Keratinocyte (primary cell): Measurements from ENCODE around the gene SNX6. TPM values are rescaled to one million over a fixed set of nuclear protein-coding genes. Genes with fewer than 3 reads are reported as not detected.
A peak's percentile ranks its signal among the peaks of the same experiment; 100 is the strongest.
"Not testable (repeated sequence)": the region's sequence is repeated elsewhere in the genome, so short reads cannot be mapped to it uniquely, and the experiment has no call there.

ENCODE experiments used
- DNase-seq: peaks from one replicate; pipeline ENCODE4 v3.0.0-alpha.2; 2011; ENCODE audit warnings: low read depth, missing footprints, low spot score
- FAIRE-seq: peaks from 2 replicates; lab custom pipeline; 2011; peaks lifted over from hg19 to GRCh38; lab: Jason Lieb, UNC
- H2AFZ ChIP-seq: 2 replicates; pipeline ENCODE4 v1.6.0; 2012; ENCODE audit warnings: low read length, control low read depth, inconsistent platforms; ENCODE audit not compliant: control insufficient read depth
- H3K27ac ChIP-seq: 2 replicates; pipeline ENCODE4 v1.5.1; 2011; ENCODE audit warnings: low read length; ENCODE audit not compliant: control insufficient read depth, insufficient read depth
- H3K27me3 ChIP-seq: 3 replicates; pipeline ENCODE4 v1.6.0; 2011; ENCODE audit warnings: low read length; ENCODE audit not compliant: control insufficient read depth, insufficient read depth; ENCODE audit errors: extremely low read depth
- H3K36me3 ChIP-seq, 2 experiments: 2 replicates in 1 of 2; 3 replicates in 1 of 2; pipeline ENCODE4 v1.5.1; 2011; ENCODE audit warnings: low read length in 2 of 2, mild to moderate bottlenecking in 1 of 2; ENCODE audit not compliant: control insufficient read depth in 2 of 2, insufficient read depth in 2 of 2; ENCODE audit errors: extremely low read depth in 1 of 2
- H3K4me1 ChIP-seq: 3 replicates; pipeline ENCODE4 v1.5.1; 2011; ENCODE audit warnings: low read length; ENCODE audit not compliant: control insufficient read depth, insufficient read depth; ENCODE audit errors: extremely low read depth
- H3K4me2 ChIP-seq: 3 replicates; pipeline ENCODE4 v1.6.0; 2011; ENCODE audit warnings: low read depth, low read length; ENCODE audit not compliant: control insufficient read depth, insufficient read depth; ENCODE audit errors: extremely low read depth
- H3K4me3 ChIP-seq, 3 experiments: fragments of 200-600 bp in 1 of 3; sonication (generic) in 1 of 3; 2 replicates in 2 of 3; 3 replicates in 1 of 3; pipeline ENCODE4 v1.5.1; 2011 to 2016; ENCODE audit warnings: low read length in 3 of 3, mild to moderate bottlenecking in 3 of 3, control low read depth in 2 of 3, inconsistent platforms in 1 of 3, low read depth in 1 of 3, mixed read lengths in 1 of 3, mixed run types in 1 of 3, moderate library complexity in 1 of 3; ENCODE audit not compliant: control insufficient read depth in 2 of 3, insufficient read depth in 2 of 3; ENCODE audit errors: extremely low read depth in 1 of 3
- H3K79me2 ChIP-seq: 2 replicates; pipeline ENCODE4 v1.6.0; 2012; ENCODE audit warnings: low read length; ENCODE audit not compliant: control insufficient read depth, insufficient read depth
- H3K9ac ChIP-seq: 3 replicates; pipeline ENCODE4 v1.6.0; 2011; ENCODE audit warnings: low read length; ENCODE audit not compliant: control insufficient read depth, insufficient read depth; ENCODE audit errors: extremely low read depth
- H3K9me1 ChIP-seq: 3 replicates; pipeline ENCODE4 v1.6.0; 2011; ENCODE audit warnings: low read length; ENCODE audit not compliant: control insufficient read depth, insufficient read depth; ENCODE audit errors: extremely low read depth
- H3K9me3 ChIP-seq: 2 replicates; pipeline ENCODE4 v1.5.1; 2012; ENCODE audit warnings: low read depth, low read length; ENCODE audit not compliant: control insufficient read depth
- H4K20me1 ChIP-seq: 3 replicates; pipeline ENCODE4 v1.6.0; 2011; ENCODE audit warnings: low read length; ENCODE audit not compliant: control insufficient read depth, insufficient read depth; ENCODE audit errors: extremely low read depth
- EZH2 ChIP-seq: IDR thresholded peaks from one replicate; pipeline ENCODE4 v1.6.1; 2012; ENCODE audit warnings: inconsistent platforms, mild to moderate bottlenecking, low read length, moderate library complexity
- dilution Hi-C: fragments of 300-500 bp; cut with MboI; formaldehyde crosslinking; loops from one replicate; pipeline ENCODE4 v1.7.0; 2020; ENCODE audit warnings: low sequenced_read_pairs; ENCODE audit not compliant: extremely low pct_ligation_motif_present
- polyA plus RNA-seq, 5 experiments: library from polyadenylated mRNA; depleted of rRNA in 3 of 5; stranded (reverse) in 3 of 5; stranded (forward) in 1 of 5; unstranded in 1 of 5; fragments of >200 nt; gene quantifications; 1 replicate in 1 of 5; 2 replicates in 3 of 5; 3 replicates in 1 of 5; pipeline versions ENCODE4 v1.2.1 to v1.2.3, GENCODE V29; 2011 to 2012; ENCODE audit warnings: missing spikeins in 2 of 5, low read depth in 1 of 5, low replicate concordance in 1 of 5
- TF ChIP-seq, protein P1 (sequence below), 3 experiments: IDR thresholded peaks in 1 of 3; conservative IDR thresholded peaks in 1 of 3; optimal IDR thresholded peaks in 1 of 3; 2 replicates in 2 of 3; 3 replicates in 1 of 3; pipeline versions ENCODE3 to v1.5.1; 2011; ENCODE audit warnings: low read length in 3 of 3, mild to moderate bottlenecking in 3 of 3, moderate library complexity in 2 of 3, control low read depth in 1 of 3, inconsistent platforms in 1 of 3; ENCODE audit not compliant: insufficient read depth in 2 of 3; ENCODE audit errors: extremely low read depth in 1 of 3

Gene SNX6
- polyA plus RNA-seq, 1 donor (not counting 4 experiments of a cell fraction or from before 2014, with no cell fraction given): 137 TPM

DNA sequence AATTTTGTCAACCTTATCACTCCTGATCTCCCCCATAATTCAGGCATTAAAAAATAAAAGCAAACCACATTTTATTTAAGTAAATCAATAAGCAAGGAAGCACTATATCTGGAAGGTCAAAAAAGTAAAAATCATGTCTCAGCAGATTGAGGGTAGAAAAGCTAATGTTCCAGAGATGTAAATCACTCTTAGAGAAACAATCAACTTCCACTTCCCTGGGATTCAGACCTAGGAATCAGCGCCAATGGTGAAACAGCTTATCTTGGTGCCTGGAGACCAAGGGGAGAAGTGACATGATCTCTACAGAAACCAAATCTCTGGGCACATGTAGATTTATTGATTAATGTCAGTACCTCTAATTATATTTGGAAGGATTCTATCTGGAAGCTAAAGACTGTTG, 10.9 kb upstream of the SNX6 start:
- Histone ChIP-seq H2AFZ (no peak overlapping the region), H3K4me2 (no peak overlapping the region), H3K4me1 (no peaks in the 10 kb centered on the region), H3K27me3 (no peaks in the 10 kb centered on the region), H3K4me3 (no peak overlapping the region), H3K36me3 (no peaks in the 10 kb centered on the region), H3K27ac (no peak overlapping the region), H4K20me1 (no peaks in the 10 kb centered on the region), H3K9me3 (no peaks in the 10 kb centered on the region), H3K9me1 (no peaks in the 10 kb centered on the region), H3K79me2 (no peaks in the 10 kb centered on the region), H3K9ac (no peak overlapping the region)
- TF ChIP-seq, protein P1, sequence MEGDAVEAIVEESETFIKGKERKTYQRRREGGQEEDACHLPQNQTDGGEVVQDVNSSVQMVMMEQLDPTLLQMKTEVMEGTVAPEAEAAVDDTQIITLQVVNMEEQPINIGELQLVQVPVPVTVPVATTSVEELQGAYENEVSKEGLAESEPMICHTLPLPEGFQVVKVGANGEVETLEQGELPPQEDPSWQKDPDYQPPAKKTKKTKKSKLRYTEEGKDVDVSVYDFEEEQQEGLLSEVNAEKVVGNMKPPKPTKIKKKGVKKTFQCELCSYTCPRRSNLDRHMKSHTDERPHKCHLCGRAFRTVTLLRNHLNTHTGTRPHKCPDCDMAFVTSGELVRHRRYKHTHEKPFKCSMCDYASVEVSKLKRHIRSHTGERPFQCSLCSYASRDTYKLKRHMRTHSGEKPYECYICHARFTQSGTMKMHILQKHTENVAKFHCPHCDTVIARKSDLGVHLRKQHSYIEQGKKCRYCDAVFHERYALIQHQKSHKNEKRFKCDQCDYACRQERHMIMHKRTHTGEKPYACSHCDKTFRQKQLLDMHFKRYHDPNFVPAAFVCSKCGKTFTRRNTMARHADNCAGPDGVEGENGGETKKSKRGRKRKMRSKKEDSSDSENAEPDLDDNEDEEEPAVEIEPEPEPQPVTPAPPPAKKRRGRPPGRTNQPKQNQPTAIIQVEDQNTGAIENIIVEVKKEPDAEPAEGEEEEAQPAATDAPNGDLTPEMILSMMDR (optimal IDR thresholded peaks at IDR 0.05 in 1 of 3, IDR thresholded peaks at IDR 0.05 in 1 of 3, conservative IDR thresholded peaks at IDR 0.05 in 1 of 3; ENCODE audit: extremely low read depth in 1 of 3, insufficient read depth in 2 of 3, low read length in 3 of 3): no peak
- no peak for TF ChIP-seq EZH2
- no peak for DNase-seq
- dilution Hi-C loops: no loop called here
- no peak for FAIRE-seq

DNA sequence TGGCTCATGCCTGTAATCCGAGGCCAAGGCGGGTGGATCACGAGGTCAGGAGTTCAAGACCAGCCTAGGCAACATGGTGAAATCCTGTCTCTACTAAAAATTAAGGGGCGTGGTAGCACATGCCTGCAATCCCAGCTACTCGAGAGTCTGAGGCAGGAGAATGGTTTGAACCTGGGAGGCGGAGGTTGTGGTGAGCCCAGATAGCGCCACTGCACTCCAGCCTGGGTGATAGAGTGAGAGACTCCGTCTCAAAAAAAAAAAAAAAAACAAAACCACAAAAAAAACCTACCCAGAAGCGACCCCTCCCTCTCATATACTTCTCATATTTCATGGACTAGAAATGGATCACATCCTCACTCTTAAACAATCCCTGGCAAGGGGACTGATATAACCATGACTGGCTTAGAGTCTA, 4.4 kb upstream of the SNX6 start:
- H3K4me1 ChIP-seq, H4K20me1 ChIP-seq, H3K27ac ChIP-seq, dilution Hi-C loops, H3K4me2 ChIP-seq, H3K9me1 ChIP-seq, H3K9me3 ChIP-seq, H3K36me3 ChIP-seq, H3K79me2 ChIP-seq, FAIRE-seq, DNase-seq, H3K4me3 ChIP-seq, H3K27me3 ChIP-seq, H2AFZ ChIP-seq, H3K9ac ChIP-seq: not testable (repeated sequence)

DNA sequence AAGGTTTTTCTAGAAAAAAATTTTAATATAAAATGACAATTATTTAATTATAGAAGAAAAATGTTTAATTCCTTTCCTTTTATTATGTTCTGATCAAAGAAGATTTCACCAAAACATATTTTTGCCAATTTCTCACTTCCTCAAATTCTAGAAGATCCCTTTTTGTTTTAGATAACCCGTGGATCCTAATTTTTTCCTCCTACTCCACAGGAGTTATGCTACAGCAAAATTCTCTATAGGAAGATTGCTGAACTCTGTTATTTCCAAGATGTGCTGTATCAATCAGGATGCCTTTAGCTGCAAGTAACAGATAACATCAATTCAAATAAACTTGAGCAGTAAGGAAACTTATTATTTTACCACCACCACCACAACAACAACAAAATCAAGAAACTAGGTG, 3.8 kb upstream of the SNX6 start:
- dilution Hi-C loops: no loop called here
- no peak overlapping the region for H3K9ac ChIP-seq
- DNase-seq (no peak), FAIRE-seq (no peak)
- peaks cover 11% of the 10 kb centered on the region for H3K79me2 ChIP-seq
- no peak overlapping the region for H3K4me2 ChIP-seq
- H3K27me3 ChIP-seq: no peaks in the 10 kb centered on the region
- no peaks in the 10 kb centered on the region for H4K20me1 ChIP-seq
- TF ChIP-seq, protein P1 (optimal IDR thresholded peaks at IDR 0.05 in 1 of 3, IDR thresholded peaks at IDR 0.05 in 1 of 3, conservative IDR thresholded peaks at IDR 0.05 in 1 of 3; ENCODE audit: extremely low read depth in 1 of 3, insufficient read depth in 2 of 3, low read length in 3 of 3): no peak
- no peak for TF ChIP-seq EZH2
- no peak overlapping the region for H3K4me3 ChIP-seq
- H2AFZ ChIP-seq: peak overlapping the region; percentile 8
- no peak overlapping the region for H3K27ac ChIP-seq
- no peaks in the 10 kb centered on the region for H3K9me3 ChIP-seq
- H3K9me1 ChIP-seq: no peaks in the 10 kb centered on the region
- peaks cover 2% of the 10 kb centered on the region for H3K4me1 ChIP-seq
- no peaks in the 10 kb centered on the region for H3K36me3 ChIP-seq
